ENCODE data around the gene GAS7.

GRCh38 chr17:10156077-10156435 lies 42.4 kb downstream of the GAS7 start:
- TF ChIP-seq REST (IDR thresholded peaks at IDR 0.05; ENCODE audit: low read depth) (no peak), SP1 (IDR thresholded peaks at IDR 0.05; ENCODE audit: low read depth) (no peak), CTCF (IDR thresholded peaks at IDR 0.05 in 2 of 3, conservative IDR thresholded peaks at IDR 0.05 in 1 of 3; ENCODE audit: borderline replicate concordance in 1 of 3, insufficient read depth in 1 of 3, low read depth in 2 of 3, low read length in 2 of 3) (no peak), POLR2A (IDR thresholded peaks at IDR 0.05; ENCODE audit: borderline replicate concordance, extremely low read depth, insufficient read depth, insufficient read length) (no peak), CBX3 (IDR thresholded peaks at IDR 0.05; ENCODE audit: low read depth) (no peak), SRF (IDR thresholded peaks at IDR 0.05; ENCODE audit: low read depth) (no peak), ZFX (IDR thresholded peaks at IDR 0.05) (no peak), JUND (IDR thresholded peaks at IDR 0.05) (no peak), CEBPB (IDR thresholded peaks at IDR 0.05; ENCODE audit: low read depth) (no peak)
- TF ChIP-seq, protein P1, sequence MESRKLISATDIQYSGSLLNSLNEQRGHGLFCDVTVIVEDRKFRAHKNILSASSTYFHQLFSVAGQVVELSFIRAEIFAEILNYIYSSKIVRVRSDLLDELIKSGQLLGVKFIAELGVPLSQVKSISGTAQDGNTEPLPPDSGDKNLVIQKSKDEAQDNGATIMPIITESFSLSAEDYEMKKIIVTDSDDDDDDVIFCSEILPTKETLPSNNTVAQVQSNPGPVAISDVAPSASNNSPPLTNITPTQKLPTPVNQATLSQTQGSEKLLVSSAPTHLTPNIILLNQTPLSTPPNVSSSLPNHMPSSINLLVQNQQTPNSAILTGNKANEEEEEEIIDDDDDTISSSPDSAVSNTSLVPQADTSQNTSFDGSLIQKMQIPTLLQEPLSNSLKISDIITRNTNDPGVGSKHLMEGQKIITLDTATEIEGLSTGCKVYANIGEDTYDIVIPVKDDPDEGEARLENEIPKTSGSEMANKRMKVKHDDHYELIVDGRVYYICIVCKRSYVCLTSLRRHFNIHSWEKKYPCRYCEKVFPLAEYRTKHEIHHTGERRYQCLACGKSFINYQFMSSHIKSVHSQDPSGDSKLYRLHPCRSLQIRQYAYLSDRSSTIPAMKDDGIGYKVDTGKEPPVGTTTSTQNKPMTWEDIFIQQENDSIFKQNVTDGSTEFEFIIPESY (IDR thresholded peaks at IDR 0.05; ENCODE audit: extremely low read depth, insufficient replicate concordance, low read length) = no peak
- TF ChIP-seq, protein P2, sequence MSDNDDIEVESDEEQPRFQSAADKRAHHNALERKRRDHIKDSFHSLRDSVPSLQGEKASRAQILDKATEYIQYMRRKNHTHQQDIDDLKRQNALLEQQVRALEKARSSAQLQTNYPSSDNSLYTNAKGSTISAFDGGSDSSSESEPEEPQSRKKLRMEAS (IDR thresholded peaks at IDR 0.05) = no peak
- TF ChIP-seq, protein P3, sequence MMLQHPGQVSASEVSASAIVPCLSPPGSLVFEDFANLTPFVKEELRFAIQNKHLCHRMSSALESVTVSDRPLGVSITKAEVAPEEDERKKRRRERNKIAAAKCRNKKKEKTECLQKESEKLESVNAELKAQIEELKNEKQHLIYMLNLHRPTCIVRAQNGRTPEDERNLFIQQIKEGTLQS (IDR thresholded peaks at IDR 0.05) = no peak

Measured in HCT116 (cell line).